CD14-positive monocyte (primary cell): ENCODE results near the gene GLIS2. TPM values are rescaled to one million over a fixed set of nuclear protein-coding genes. Genes with fewer than 3 reads are reported as not detected.

Experiments
- DNase-seq, 3 donors: peaks; one replicate each; pipeline ENCODE4 v3.0.0-alpha.2; 2011 to 2022
- H2AFZ ChIP-seq: 2 replicates; pipeline ENCODE4 v1.6.0; 2012; ENCODE audit warnings: mild to moderate bottlenecking, low read depth, low read length, inconsistent platforms; ENCODE audit not compliant: insufficient read depth, poor library complexity, severe bottlenecking
- H3K27ac ChIP-seq, 2 donors: 1 replicate in 1 of 2; 2 replicates in 1 of 2; pipeline ENCODE4 v1.5.1; 2012 to 2013; ENCODE audit warnings: low read length in 2 of 2, control low read depth in 1 of 2, inconsistent platforms in 1 of 2, low read depth in 1 of 2, mild to moderate bottlenecking in 1 of 2
- H3K27me3 ChIP-seq, 2 donors: one replicate each; pipeline versions ENCODE4 v1.6.0 to v1.6.1; 2011 to 2013; ENCODE audit warnings: low read length in 2 of 2; ENCODE audit not compliant: control insufficient read depth in 2 of 2, insufficient read depth in 2 of 2
- H3K36me3 ChIP-seq, 2 donors: replicated peaks in 1 of 2; 1 replicate in 1 of 2; 2 replicates in 1 of 2; pipeline versions ENCODE4 v1.5.1 to v1.6.1; 2012 to 2013; ENCODE audit warnings: low read length in 2 of 2, control low read depth in 1 of 2, inconsistent platforms in 1 of 2, mild to moderate bottlenecking in 1 of 2; ENCODE audit not compliant: insufficient read depth in 2 of 2, control insufficient read depth in 1 of 2
- H3K4me1 ChIP-seq, 2 donors: 1 replicate in 1 of 2; 2 replicates in 1 of 2; pipeline versions ENCODE4 v1.5.1 to v1.6.1; 2012 to 2013; ENCODE audit warnings: low read length in 2 of 2, control low read depth in 1 of 2, inconsistent platforms in 1 of 2, mild to moderate bottlenecking in 1 of 2, moderate library complexity in 1 of 2; ENCODE audit not compliant: insufficient read depth in 2 of 2, control insufficient read depth in 1 of 2
- H3K4me2 ChIP-seq: replicated peaks from 2 replicates; pipeline ENCODE3; 2012; ENCODE audit warnings: low read length, moderate library complexity, mild to moderate bottlenecking; ENCODE audit not compliant: poor library complexity, severe bottlenecking; ENCODE audit errors: extremely low read depth
- H3K4me3 ChIP-seq, 3 experiments: fragments of 200-600 bp in 1 of 3; sonication (generic) in 1 of 3; replicated peaks in 1 of 3; 1 replicate in 2 of 3; 2 replicates in 1 of 3; pipeline ENCODE4 v1.5.1; 2011 to 2013; ENCODE audit warnings: low read length in 3 of 3, mild to moderate bottlenecking in 3 of 3, control low read depth in 2 of 3, low read depth in 2 of 3, inconsistent platforms in 1 of 3, moderate library complexity in 1 of 3
- H3K79me2 ChIP-seq: 2 replicates; pipeline ENCODE4 v1.6.0; 2012; ENCODE audit warnings: mild to moderate bottlenecking, control low read depth, inconsistent platforms, low read length, moderate library complexity; ENCODE audit not compliant: insufficient read depth
- H3K9ac ChIP-seq: 2 replicates; pipeline ENCODE4 v1.6.0; 2017; ENCODE audit warnings: low read length, mild to moderate bottlenecking; ENCODE audit not compliant: insufficient read depth, poor library complexity, severe bottlenecking
- H3K9me3 ChIP-seq, 2 donors: replicated peaks in 1 of 2; 1 replicate in 1 of 2; 2 replicates in 1 of 2; pipeline versions ENCODE4 v1.5.1 to v1.6.1; 2012 to 2013; ENCODE audit warnings: low read length in 2 of 2, control low read depth in 1 of 2; ENCODE audit not compliant: control insufficient read depth in 1 of 2, insufficient read depth in 1 of 2
- H4K20me1 ChIP-seq: 2 replicates; pipeline ENCODE4 v1.6.0; 2012; ENCODE audit warnings: mild to moderate bottlenecking, low read length, control low read depth, moderate library complexity; ENCODE audit not compliant: insufficient read depth
- H3K27ac Mint-ChIP-seq, 7 donors: one replicate each; pipeline ENCODE4 v1.8.0; 2020; ENCODE audit warnings: mild to moderate bottlenecking in 7 of 7, mixed read lengths in 7 of 7, moderate library complexity in 6 of 7, inconsistent platforms in 2 of 7
- H3K27me3 Mint-ChIP-seq, 3 donors: one replicate each; pipeline ENCODE4 v1.8.0; 2021 to 2022; ENCODE audit warnings: low read depth in 3 of 3, mild to moderate bottlenecking in 3 of 3, mixed read lengths in 3 of 3, moderate library complexity in 3 of 3, inconsistent platforms in 1 of 3
- H3K36me3 Mint-ChIP-seq, 2 donors: one replicate each; pipeline ENCODE4 v1.8.0; 2020; ENCODE audit warnings: mixed read lengths in 2 of 2, inconsistent platforms in 1 of 2, mild to moderate bottlenecking in 1 of 2
- H3K4me1 Mint-ChIP-seq: one replicate; pipeline ENCODE4 v1.8.0; 2020; ENCODE audit warnings: mild to moderate bottlenecking, mixed read lengths
- H3K4me3 Mint-ChIP-seq, 2 donors: one replicate each; pipeline ENCODE4 v1.8.0; 2020; ENCODE audit warnings: mild to moderate bottlenecking in 2 of 2, mixed read lengths in 2 of 2, moderate library complexity in 1 of 2
- H3K9me3 Mint-ChIP-seq, 7 donors: one replicate each; pipeline ENCODE4 v1.8.0; 2020 to 2022; ENCODE audit warnings: mixed read lengths in 7 of 7, mild to moderate bottlenecking in 6 of 7, moderate library complexity in 6 of 7, inconsistent platforms in 2 of 7
- CTCF ChIP-seq: fragments of 200-600 bp; IDR thresholded peaks from one replicate; pipeline ENCODE4 v1.8.0; 2022; ENCODE audit warnings: antibody characterized with exemption, mild to moderate bottlenecking
- WGBS: methylation state at CpG from one replicate; pipeline ENCODE4 v1.1.5; 2013; ENCODE audit warnings: missing lambda C conversion rate; ENCODE audit not compliant: insufficient coverage; 5-methylcytosine and 5-hydroxymethylcytosine counted together
- intact Hi-C, 2 donors: fragments of 100-400 bp; cut with micrococcal nuclease; formaldehyde crosslinking; loops; one replicate each; pipeline versions ENCODE4 v1.15.0 to v1.15.1; 2023
- polyA plus RNA-seq, 3 donors: library from polyadenylated mRNA; depleted of rRNA in 1 of 3; unstranded in 2 of 3; stranded (reverse) in 1 of 3; fragments of 300-500 nt in 2 of 3; fragments of >200 nt in 1 of 3; fragmentation: Illumina TruSeq in 2 of 3; gene quantifications; 1 replicate in 2 of 3; 2 replicates in 1 of 3; pipeline ENCODE4 v1.2.3, GENCODE V29; 2012 to 2021

The GLIS2 gene
- polyA plus RNA-seq, 3 donors, result 0.03 TPM; not detected in 2

- intact Hi-C loops, result loop anchor here (5.0 kb wide), 2 partner anchors 36 to 1249 kb away; partner anchors contain the start of genes HCFC1R1 (in 1 of the 2), THOC6 (in 1 of the 2) and TNFRSF12A (in 1 of the 2)
- H3K79me2 ChIP-seq, result peaks cover 50% of the 10 kb centered on the region
- no peaks in the 10 kb centered on the region for H3K36me3 ChIP-seq
- H3K27me3 ChIP-seq, result no peaks in the 10 kb centered on the region
- H3K27me3 Mint-ChIP-seq, result no peaks in the 10 kb centered on the region
- H3K9ac ChIP-seq, result peak overlapping the region; percentile 80
- peak overlapping the region; percentile 56 to 79 for H3K27ac ChIP-seq
- under 1% methylated on average over 60 of the region's 72 CpGs for WGBS
- peak overlapping the region; percentile 86 for H2AFZ ChIP-seq
- H3K4me3 Mint-ChIP-seq, result peak overlapping the region; percentile 88 to 91
- H3K4me2 ChIP-seq, result peak overlapping the region; percentile 96
- TF ChIP-seq CTCF, result no peak
- no peaks in the 10 kb centered on the region for H3K36me3 Mint-ChIP-seq
- peaks cover 25% of the 10 kb centered on the region for H4K20me1 ChIP-seq
- H3K4me1 ChIP-seq, result peaks cover 19 to 38% of the 10 kb centered on the region in 2 donors
- peak overlapping the region; percentile 64 to 100 (median 97) for H3K4me3 ChIP-seq
- DNase-seq, result peak; percentile 77 to 80 (median 77)
- H3K4me1 Mint-ChIP-seq, result peaks cover 19% of the 10 kb centered on the region
- no peaks in the 10 kb centered on the region for H3K9me3 Mint-ChIP-seq
- peak overlapping the region; percentile 69 to 94 (median 88) for H3K27ac Mint-ChIP-seq
- H3K9me3 ChIP-seq, result no peaks in the 10 kb centered on the region
These were observed 44.4 kb upstream of the GLIS2 start for GRCh38 chr16:4271176-4272113.

GRCh38 chr16:4272114-4272956 lies 43.5 kb upstream of the GLIS2 start:
- Histone ChIP-seq H3K4me1 (peaks cover 19 to 38% of the 10 kb centered on the region in 2 donors), H3K9me3 (no peaks in the 10 kb centered on the region), H3K9ac (peak overlapping the region; percentile 80), H2AFZ (peak overlapping the region; percentile 86), H3K27ac (peak overlapping the region in 1 of 2 donors; percentile 76), H3K79me2 (peaks cover 41% of the 10 kb centered on the region), H3K4me2 (peak overlapping the region; percentile 96), H3K27me3 (no peaks in the 10 kb centered on the region), H4K20me1 (peaks cover 18% of the 10 kb centered on the region), H3K36me3 (no peaks in the 10 kb centered on the region), H3K4me3 (peak overlapping the region; percentile 64 to 100 (median 97))
- H3K4me1 Mint-ChIP-seq, result peaks cover 19% of the 10 kb centered on the region
- WGBS, result under 1% methylated on average over 34 of the region's 79 CpGs
- peaks cover 0 to 2% (median 0%) of the 10 kb centered on the region in 7 donors for H3K9me3 Mint-ChIP-seq
- H3K27ac Mint-ChIP-seq, result peak overlapping the region in 6 of 7 donors; percentile 33 to 87 (median 78)
- intact Hi-C loops, result loop anchor here (5.0 kb wide), 2 partner anchors 35 to 1250 kb away; partner anchors contain the start of genes HCFC1R1 (in 1 of the 2), THOC6 (in 1 of the 2) and TNFRSF12A (in 1 of the 2)
- H3K27me3 Mint-ChIP-seq, result peaks cover 0 to 4% (median 0%) of the 10 kb centered on the region in 3 donors
- DNase-seq, result peak; percentile 46 to 74 (median 49)
- TF ChIP-seq CTCF, result no peak
- no peaks in the 10 kb centered on the region for H3K36me3 Mint-ChIP-seq
- H3K4me3 Mint-ChIP-seq, result peak overlapping the region; percentile 82 to 90
